Aorta (tissue), 5 donors: Measurements from ENCODE around the gene ABTB2. TPM values are rescaled to one million over a fixed set of nuclear protein-coding genes. Genes with fewer than 3 reads are reported as not detected.

Experiments
- ATAC-seq: fragments of 200-7000 bp; cut with Tn5 transposase; one replicate; pipeline ENCODE4 v1.9.1; 2022; ENCODE audit warnings: moderate library complexity; ENCODE audit not compliant: low FRiP score
- DNase-seq, 2 donors: peaks; one replicate each; pipeline ENCODE4 v3.0.0-alpha.2; 2020
- H3K27ac ChIP-seq, 2 donors: one replicate each; pipeline ENCODE4 v1.5.1; 2013; ENCODE audit warnings: low read length in 2 of 2, mild to moderate bottlenecking in 2 of 2, moderate library complexity in 2 of 2, control low read depth in 1 of 2, inconsistent platforms in 1 of 2, low read depth in 1 of 2
- H3K27me3 ChIP-seq, 2 donors: one replicate each; pipeline ENCODE4 v1.6.1; 2013; ENCODE audit warnings: control low read depth in 1 of 2, low read length in 1 of 2, mild to moderate bottlenecking in 1 of 2, moderate library complexity in 1 of 2; ENCODE audit not compliant: insufficient read depth in 2 of 2, control insufficient read depth in 1 of 2
- H3K36me3 ChIP-seq, 2 donors: one replicate each; pipeline ENCODE4 v1.6.1; 2013; ENCODE audit warnings: control low read depth in 1 of 2, low read length in 1 of 2, mild to moderate bottlenecking in 1 of 2; ENCODE audit not compliant: insufficient read depth in 2 of 2, control insufficient read depth in 1 of 2
- H3K4me1 ChIP-seq, 2 donors: one replicate each; pipeline ENCODE4 v1.6.1; 2013; ENCODE audit warnings: low read length in 2 of 2, control low read depth in 1 of 2, mild to moderate bottlenecking in 1 of 2, moderate library complexity in 1 of 2; ENCODE audit not compliant: insufficient read depth in 2 of 2, control insufficient read depth in 1 of 2
- H3K4me3 ChIP-seq, 2 donors: one replicate each; pipeline ENCODE4 v1.5.1; 2013; ENCODE audit warnings: low read length in 2 of 2, control low read depth in 1 of 2, mild to moderate bottlenecking in 1 of 2
- H3K9me3 ChIP-seq: one replicate; pipeline ENCODE4 v1.6.1; 2013; ENCODE audit warnings: mild to moderate bottlenecking, low read length; ENCODE audit not compliant: control insufficient read depth
- WGBS, 2 donors: extraction: QIAGEN DNeasy Blood & Tissue Kit; methylation state at CpG; one replicate each; pipeline ENCODE4 v1.1.7; 2013; 5-methylcytosine and 5-hydroxymethylcytosine counted together
- intact Hi-C, 2 donors: fragments of 100-400 bp; cut with DNase I; formaldehyde crosslinking; loops; one replicate each; pipeline versions ENCODE4 v1.14.2 to v1.15.0; 2022
- polyA plus RNA-seq, 2 donors: library from polyadenylated mRNA; stranded (reverse); fragments of 200-250 nt; gene quantifications; one replicate each; pipeline ENCODE4 v1.2.3, GENCODE V29; 2013
- total RNA-seq, 2 donors: library from RNA; stranded (reverse); fragmentation: NEBNext Ultra II Directional; extraction: Animal tissue kit (Norgen Biotek cat#: 25700); gene quantifications; one replicate each; pipeline ENCODE4 v1.2.1, GENCODE V29; 2021
- donor health status: healthy with polysubstance abuse.
- donor health status: Bipolar disorder and iron deficiency.
- donor health status: DM: no; HTN: no; CAD: no.
- donor health status: DM: no; HTN: no; CAD: no.
- donor health status: DM: yes; HTN: yes; CAD: no.

Gene ABTB2
- total and polyA plus RNA-seq, 4 donors = 2.9 to 11.4 (median 6.9) TPM

- 85 to 89% methylated on average over 11 of the region's 11 CpGs for WGBS, 2 donors
- H3K27ac ChIP-seq = no peak overlapping the region
- H3K36me3 ChIP-seq = no peaks in the 10 kb centered on the region
- no peak overlapping the region for H3K4me3 ChIP-seq
- intact Hi-C loops = no loop called here
- ATAC-seq (no peak), DNase-seq (no peak)
- H3K9me3 ChIP-seq = no peaks in the 10 kb centered on the region
- no peaks in the 10 kb centered on the region for H3K27me3 ChIP-seq
- no peaks in the 10 kb centered on the region for H3K4me1 ChIP-seq
These were observed 149.3 kb downstream of the ABTB2 start for GRCh38 chr11:34208266-34209135.

DNA sequence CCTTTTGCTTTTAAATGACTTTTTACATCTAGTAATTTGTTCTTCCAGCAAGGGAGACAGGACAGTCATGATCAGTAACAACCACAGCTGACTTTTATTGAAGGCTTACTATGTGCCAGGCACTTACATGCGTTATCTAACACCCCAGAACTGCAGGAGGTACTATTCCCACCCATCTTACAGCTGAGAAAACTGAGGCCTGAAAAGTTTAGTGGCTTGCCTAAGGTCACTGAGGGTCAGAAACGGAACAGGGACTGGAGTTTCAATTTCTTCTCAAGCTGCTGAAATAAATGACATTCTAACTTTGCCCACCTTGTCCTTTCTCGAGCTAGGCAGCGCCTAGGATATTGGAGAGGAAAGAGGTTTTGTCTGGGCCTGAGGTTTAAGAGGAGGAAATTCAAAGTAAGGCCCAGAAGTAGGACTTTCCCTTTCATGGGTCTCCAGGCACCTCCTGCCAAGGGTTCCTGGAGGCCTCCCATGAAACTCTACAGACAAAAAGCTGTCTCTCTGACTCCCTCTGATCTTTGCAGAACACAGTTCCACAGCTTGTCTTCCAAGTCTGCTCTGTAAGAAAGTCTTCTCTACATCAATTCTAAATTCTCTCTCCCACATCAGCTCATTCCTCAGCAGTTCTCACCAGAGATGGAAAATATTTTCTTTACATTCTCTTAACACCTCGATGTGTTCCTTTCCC, 150.2 kb downstream of the ABTB2 start:
- WGBS, 2 donors = 72 to 88% methylated on average over 5 of the region's 5 CpGs
- Histone ChIP-seq H3K27ac (no peak overlapping the region), H3K4me3 (no peak overlapping the region), H3K27me3 (no peaks in the 10 kb centered on the region), H3K9me3 (no peaks in the 10 kb centered on the region), H3K4me1 (no peaks in the 10 kb centered on the region), H3K36me3 (no peaks in the 10 kb centered on the region)
- intact Hi-C loops = no loop called here
- ATAC-seq (no peak), DNase-seq (no peak)

- H3K4me1 ChIP-seq = no peaks in the 10 kb centered on the region
- ATAC-seq (no peak), DNase-seq (no peak)
- H3K4me3 ChIP-seq = no peak overlapping the region
- no peak overlapping the region for H3K27ac ChIP-seq
- H3K9me3 ChIP-seq = no peaks in the 10 kb centered on the region
- 46 to 53% methylated on average over 6 of the region's 6 CpGs for WGBS, 2 donors
- no peaks in the 10 kb centered on the region for H3K36me3 ChIP-seq
- no peaks in the 10 kb centered on the region for H3K27me3 ChIP-seq
- intact Hi-C loops = no loop called here
These were observed 151.2 kb downstream of the ABTB2 start for GRCh38 chr11:34206407-34207300.

DNA sequence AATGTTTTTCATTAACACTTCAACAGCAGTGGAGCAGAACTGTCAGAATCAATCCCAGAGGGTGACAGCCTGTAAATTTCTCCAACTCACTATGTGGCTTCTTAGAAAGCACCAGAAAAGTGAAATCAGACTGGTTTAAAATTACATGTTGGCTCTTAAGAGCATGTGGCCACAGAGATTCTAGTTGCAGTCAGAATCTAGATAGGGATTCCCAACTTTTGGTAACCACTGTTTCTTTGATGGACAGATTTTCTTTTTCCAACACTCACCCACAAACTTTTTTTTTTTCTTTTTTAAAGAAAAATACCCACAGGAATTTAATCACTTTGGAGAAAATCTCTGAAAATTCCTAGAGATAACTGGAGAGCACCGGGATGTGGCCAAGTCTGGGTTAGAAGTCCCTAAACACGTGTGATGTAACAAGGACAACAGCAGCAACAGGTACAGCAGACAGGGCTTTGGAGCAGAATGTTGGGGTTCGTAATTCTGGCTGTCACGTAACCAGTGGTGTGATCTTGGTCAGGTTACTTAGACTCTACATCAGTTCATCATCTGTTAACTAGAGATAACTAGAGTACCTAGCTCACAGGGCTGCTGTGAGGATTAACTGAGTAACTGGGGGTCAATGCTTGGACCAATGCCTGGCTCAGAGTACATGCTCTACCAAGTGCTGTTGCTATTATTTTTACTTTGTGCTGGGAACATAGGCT, 152.3 kb downstream of the ABTB2 start:
- no peaks in the 10 kb centered on the region for H3K27me3 ChIP-seq
- H3K4me3 ChIP-seq = no peak overlapping the region
- no peak overlapping the region for H3K27ac ChIP-seq
- no peaks in the 10 kb centered on the region for H3K4me1 ChIP-seq
- H3K9me3 ChIP-seq = no peaks in the 10 kb centered on the region
- no peak for DNase-seq
- no peak for ATAC-seq
- H3K36me3 ChIP-seq = no peaks in the 10 kb centered on the region
- intact Hi-C loops = no loop called here
- 66 to 68% methylated on average over 4 of the region's 4 CpGs for WGBS, 2 donors

GRCh38 chr11:34204396-34205279, 153.2 kb downstream of the ABTB2 start:
- DNase-seq (no peak), ATAC-seq (no peak)
- Histone ChIP-seq H3K36me3 (no peaks in the 10 kb centered on the region), H3K4me3 (no peak overlapping the region), H3K27ac (no peak overlapping the region), H3K4me1 (no peaks in the 10 kb centered on the region), H3K27me3 (no peaks in the 10 kb centered on the region), H3K9me3 (no peaks in the 10 kb centered on the region)
- 83 to 85% methylated on average over 19 of the region's 19 CpGs for WGBS, 2 donors
- intact Hi-C loops = no loop called here

DNA sequence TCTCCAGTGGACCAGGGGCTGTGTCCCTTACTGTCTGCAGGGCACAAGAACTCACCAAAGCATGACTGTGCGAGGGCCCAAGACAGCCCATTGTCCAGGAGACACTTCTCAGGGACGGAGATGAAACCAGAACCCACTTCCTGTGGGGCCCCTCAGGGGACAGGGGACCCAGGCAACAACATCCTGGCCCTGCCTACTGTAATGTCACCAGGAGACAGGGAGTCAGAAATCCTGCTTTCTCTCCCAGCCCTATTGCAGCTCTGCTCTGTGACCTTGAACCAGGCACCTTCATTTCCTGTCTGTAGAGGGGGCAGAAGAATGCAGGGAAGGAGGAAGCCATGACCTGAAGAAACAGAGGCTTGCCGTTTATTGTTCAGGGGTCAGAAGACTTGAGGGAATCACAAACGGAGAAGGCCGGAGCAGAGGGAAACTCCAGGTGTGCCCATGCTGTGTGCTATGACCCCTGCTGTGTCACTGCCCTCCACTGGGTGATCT, 154.4 kb downstream of the ABTB2 start:
- intact Hi-C loops = no loop called here
- no peak overlapping the region for H3K27ac ChIP-seq
- DNase-seq (no peak), ATAC-seq (no peak)
- no peaks in the 10 kb centered on the region for H3K27me3 ChIP-seq
- H3K4me1 ChIP-seq = no peaks in the 10 kb centered on the region
- whole genome bisulfite sequencing, 2 donors = 86 to 87% methylated on average over 5 of the region's 5 CpGs
- H3K9me3 ChIP-seq = no peaks in the 10 kb centered on the region
- no peak overlapping the region for H3K4me3 ChIP-seq
- no peaks in the 10 kb centered on the region for H3K36me3 ChIP-seq

DNA sequence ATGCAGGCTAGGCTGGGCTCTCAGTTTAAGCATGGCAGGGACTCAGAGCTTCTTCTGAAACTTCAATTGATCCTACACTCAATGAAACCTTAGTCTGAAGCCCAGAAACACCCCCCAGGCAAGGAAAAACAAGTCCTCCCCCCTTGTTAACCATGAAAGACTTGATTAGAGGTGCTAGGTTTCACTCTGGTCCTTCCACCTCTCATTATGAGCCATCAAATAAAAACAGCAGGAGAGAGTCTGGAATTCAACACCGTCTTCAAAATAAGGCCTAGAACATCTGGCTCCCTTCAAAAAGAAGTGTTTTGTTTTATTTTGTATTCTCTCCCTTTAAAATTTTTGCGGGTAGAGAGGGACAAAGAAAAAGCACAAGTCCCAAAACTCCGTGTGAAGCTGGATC, 156.7 kb downstream of the ABTB2 start:
- H3K4me1 ChIP-seq = no peaks in the 10 kb centered on the region
- 38 to 46% methylated on average over 3 of the region's 3 CpGs for WGBS, 2 donors
- no peak overlapping the region for H3K27ac ChIP-seq
- H3K9me3 ChIP-seq = no peaks in the 10 kb centered on the region
- ATAC-seq = no peak
- DNase-seq = no peak
- intact Hi-C loops = no loop called here
- H3K36me3 ChIP-seq = no peaks in the 10 kb centered on the region
- H3K4me3 ChIP-seq = no peak overlapping the region
- H3K27me3 ChIP-seq = no peaks in the 10 kb centered on the region
